GM19023 (cell line): ENCODE data around the gene FARS2.

Experiments
- ATAC-seq: cut with Tn5 transposase; IDR thresholded peaks from one replicate; pipeline ENCODE4 v1.9.1; 2021; ENCODE audit warnings: mild to moderate bottlenecking, moderate library complexity; ENCODE audit not compliant: unreplicated experiment

FARS2 gene

GRCh38 chr6:5522147-5522546 is 260.8 kb downstream of the FARS2 start:
- ATAC-seq = no peak

- ATAC-seq = no peak
Observed at GRCh38 chr6:5524110-5524509, 262.8 kb downstream of the FARS2 start.

GRCh38 chr6:5525209-5525608 is 263.9 kb downstream of the FARS2 start:
- no peak for ATAC-seq

- no peak for ATAC-seq
Observed at GRCh38 chr6:5529015-5529414, 267.7 kb downstream of the FARS2 start.

- no peak for ATAC-seq
Observed at GRCh38 chr6:5529733-5530132, 268.4 kb downstream of the FARS2 start.

- ATAC-seq = no peak
Observed at GRCh38 chr6:5531161-5531560, 269.8 kb downstream of the FARS2 start.

GRCh38 chr6:5531853-5532375 is 270.6 kb downstream of the FARS2 start:
- no peak for ATAC-seq

GRCh38 chr6:5532941-5533340 is 271.6 kb downstream of the FARS2 start:
- no peak for ATAC-seq

GRCh38 chr6:5534643-5535042 is 273.3 kb downstream of the FARS2 start:
- ATAC-seq = no peak

- ATAC-seq = no peak
Observed at GRCh38 chr6:5536644-5537043, 275.3 kb downstream of the FARS2 start.

- no peak for ATAC-seq
Observed at GRCh38 chr6:5537132-5537531, 275.8 kb downstream of the FARS2 start.

- ATAC-seq = no peak
Observed at GRCh38 chr6:5537967-5538366, 276.7 kb downstream of the FARS2 start.

GRCh38 chr6:5540370-5540769 is 279.1 kb downstream of the FARS2 start:
- no peak for ATAC-seq

- ATAC-seq = no peak
Observed at GRCh38 chr6:5541025-5541424, 279.7 kb downstream of the FARS2 start.

- ATAC-seq = no peak
Observed at GRCh38 chr6:5541751-5542432, 280.6 kb downstream of the FARS2 start.

- no peak for ATAC-seq
Observed at GRCh38 chr6:5547556-5547955, 286.2 kb downstream of the FARS2 start.

GRCh38 chr6:5550631-5551030 is 289.3 kb downstream of the FARS2 start:
- ATAC-seq = no peak

- no peak for ATAC-seq
Observed at GRCh38 chr6:5552243-5552642, 290.9 kb downstream of the FARS2 start.

GRCh38 chr6:5553767-5554166 is 292.5 kb downstream of the FARS2 start:
- no peak for ATAC-seq

- no peak for ATAC-seq
Observed at GRCh38 chr6:5554226-5554625, 292.9 kb downstream of the FARS2 start.

- no peak for ATAC-seq
Observed at GRCh38 chr6:5556011-5556410, 294.7 kb downstream of the FARS2 start.

GRCh38 chr6:5557506-5557905 is 296.2 kb downstream of the FARS2 start:
- ATAC-seq = no peak

GRCh38 chr6:5559651-5560050 is 298.3 kb downstream of the FARS2 start:
- ATAC-seq = no peak
